Hindlimb muscle (tissue), 1 donor: ENCODE results near the gene POLR2L. TPM values are rescaled to one million over a fixed set of nuclear protein-coding genes. Genes with fewer than 3 reads are reported as not detected.

ENCODE experiments used
- DNase-seq: peaks from one replicate; pipeline ENCODE4 v3.0.0-alpha.2; 2013
- polyA plus RNA-seq: library from polyadenylated mRNA; unstranded; fragments of 120-200 nt; gene quantifications from one replicate; pipeline ENCODE4 v1.2.1, GENCODE V29; 2013; ENCODE audit not compliant: insufficient read length

POLR2L gene
- polyA plus RNA-seq, 1 donor: 118 TPM

- no peak for DNase-seq
Observed at GRCh38 chr11:853682-854448, 11.5 kb upstream of the POLR2L start.

GRCh38 chr11:852762-853161 is 10.4 kb upstream of the POLR2L start:
- DNase-seq: no peak

- no peak for DNase-seq
Observed at GRCh38 chr11:850775-851763, 8.7 kb upstream of the POLR2L start.

- no peak for DNase-seq
Observed at GRCh38 chr11:849951-850774, 7.8 kb upstream of the POLR2L start.

- no peak for DNase-seq
Observed at GRCh38 chr11:849104-849824, 6.9 kb upstream of the POLR2L start.

GRCh38 chr11:848380-848931 is 6.1 kb upstream of the POLR2L start:
- DNase-seq: no peak

GRCh38 chr11:847876-848275 is 5.5 kb upstream of the POLR2L start:
- no peak for DNase-seq

GRCh38 chr11:846496-847098 is 4.3 kb upstream of the POLR2L start:
- DNase-seq: no peak

GRCh38 chr11:845872-846495 is 3.7 kb upstream of the POLR2L start:
- DNase-seq: no peak

GRCh38 chr11:844693-845644 is 2.6 kb upstream of the POLR2L start:
- DNase-seq: peak; percentile 93

GRCh38 chr11:843818-844692 is 1.7 kb upstream of the POLR2L start:
- DNase-seq: peak; percentile 81

- DNase-seq: no peak
Observed at GRCh38 chr11:843086-843734, 881 bp upstream of the POLR2L start.

GRCh38 chr11:841981-842369 is 354 bp downstream of the POLR2L start:
- no peak for DNase-seq

GRCh38 chr11:839875-840617 is 2.3 kb downstream of the POLR2L start:
- no peak for DNase-seq

GRCh38 chr11:839280-839623 is 3.1 kb downstream of the POLR2L start:
- DNase-seq: no peak

- DNase-seq: no peak
Observed at GRCh38 chr11:838441-839279, 3.7 kb downstream of the POLR2L start.

- no peak for DNase-seq
Observed at GRCh38 chr11:837990-838307, 4.4 kb downstream of the POLR2L start.
